ENCODE measurements around the gene CYP4A11. TPM values are rescaled to one million over a fixed set of nuclear protein-coding genes. Genes with fewer than 3 reads are reported as not detected.
"Not testable (repeated sequence)": the region's sequence is repeated elsewhere in the genome, so short reads cannot be mapped to it uniquely, and the experiment has no call there.

The CYP4A11 gene
- polyA plus RNA-seq, 4 donors: 37.8 to 55.3 (median 46.3) TPM

DNA sequence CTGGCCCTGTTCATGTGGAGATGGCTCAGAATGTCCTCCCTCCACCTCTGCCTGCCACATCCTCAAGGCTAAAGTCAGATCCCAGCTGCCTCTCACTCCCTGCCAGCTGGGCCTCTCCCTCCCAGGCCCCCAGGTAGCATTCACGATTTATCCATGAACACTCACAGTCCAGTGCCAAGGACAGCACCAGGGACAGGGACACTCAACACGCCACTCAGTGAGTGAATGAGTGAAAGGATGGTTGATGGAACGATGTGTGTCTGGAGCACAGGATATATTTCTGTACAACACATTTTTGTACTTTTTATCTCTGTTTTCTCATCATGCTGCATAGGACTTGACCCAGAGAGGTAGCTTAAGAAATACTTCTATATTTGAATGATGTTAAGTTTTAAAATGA lies 10.1 kb downstream of the CYP4A11 start:
- no peak for DNase-seq (ENCODE audit: low read depth in 4 of 4, low spot score in 3 of 4)

DNA sequence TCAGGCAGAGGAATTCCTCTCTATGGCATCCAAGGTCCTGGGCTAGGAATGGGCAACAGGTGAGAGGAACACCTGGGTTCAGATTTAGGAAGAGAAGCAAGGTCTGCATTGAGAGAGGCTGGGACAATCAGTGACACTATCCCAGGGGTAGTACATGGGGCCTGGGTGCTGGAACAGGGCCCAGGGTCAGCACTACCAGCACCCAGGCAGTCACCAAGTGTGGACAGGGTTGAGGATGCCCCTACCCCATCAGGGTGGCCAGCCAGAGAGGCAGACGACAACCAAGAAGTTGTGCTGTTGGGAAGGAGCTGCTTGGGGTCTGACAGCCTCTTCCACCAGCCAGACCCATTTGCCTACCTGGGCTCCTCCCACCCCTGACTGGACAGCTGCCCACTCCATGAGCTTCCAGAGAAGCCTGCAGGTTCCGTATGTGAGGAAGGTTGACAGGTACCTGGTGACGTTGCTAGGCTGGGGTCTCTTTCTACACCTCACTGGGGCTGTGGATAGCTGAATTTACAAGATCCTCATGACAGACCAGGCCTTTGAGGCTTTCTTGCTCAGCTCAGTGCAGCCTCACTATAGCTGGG lies 13.9 kb downstream of the CYP4A11 start:
- DNase-seq (ENCODE audit: low read depth in 4 of 4, low spot score in 3 of 4): no peak

DNA sequence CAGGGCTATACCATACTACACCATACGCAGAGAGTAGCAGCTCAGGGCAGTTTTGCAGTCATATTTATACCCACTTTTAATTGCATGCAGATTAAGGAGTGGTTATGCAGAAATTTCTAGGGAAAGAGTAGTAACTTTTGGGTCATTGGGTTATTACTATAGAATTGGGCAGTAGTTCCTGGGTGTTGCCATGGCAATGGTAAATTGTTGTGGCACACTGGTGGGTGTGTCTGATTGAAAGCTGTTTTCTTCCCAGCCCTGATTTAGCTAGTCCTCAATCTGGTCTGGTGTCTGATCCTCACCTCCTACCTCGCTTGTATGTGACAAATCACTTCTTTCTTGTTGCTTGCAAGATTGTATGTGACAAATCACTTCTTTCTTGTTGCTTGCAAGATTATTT lies 30.5 kb downstream of the CYP4A11 start:
- DNase-seq (ENCODE audit: low read depth in 4 of 4, low spot score in 3 of 4): no peak

DNA sequence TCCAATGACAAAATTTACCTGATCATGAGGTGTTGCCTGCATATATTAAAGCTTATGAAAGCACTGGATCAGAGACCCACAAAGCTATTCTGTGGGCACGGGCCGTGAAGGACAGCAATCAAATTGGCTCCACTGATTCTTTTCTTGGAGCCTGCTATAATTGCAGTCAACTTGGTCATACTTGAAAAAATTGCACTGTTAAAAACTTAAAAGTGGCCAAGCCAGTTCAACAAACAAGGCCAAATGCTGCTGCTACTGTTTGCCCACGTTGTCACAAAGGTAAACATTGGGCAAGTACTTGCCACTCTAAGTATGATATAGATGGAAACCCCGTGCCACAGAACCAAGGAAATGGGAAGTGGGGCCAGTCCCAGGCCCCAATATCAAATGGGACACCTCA lies 37.8 kb downstream of the CYP4A11 start:
- no peak for DNase-seq (ENCODE audit: low read depth in 4 of 4, low spot score in 3 of 4)

DNA sequence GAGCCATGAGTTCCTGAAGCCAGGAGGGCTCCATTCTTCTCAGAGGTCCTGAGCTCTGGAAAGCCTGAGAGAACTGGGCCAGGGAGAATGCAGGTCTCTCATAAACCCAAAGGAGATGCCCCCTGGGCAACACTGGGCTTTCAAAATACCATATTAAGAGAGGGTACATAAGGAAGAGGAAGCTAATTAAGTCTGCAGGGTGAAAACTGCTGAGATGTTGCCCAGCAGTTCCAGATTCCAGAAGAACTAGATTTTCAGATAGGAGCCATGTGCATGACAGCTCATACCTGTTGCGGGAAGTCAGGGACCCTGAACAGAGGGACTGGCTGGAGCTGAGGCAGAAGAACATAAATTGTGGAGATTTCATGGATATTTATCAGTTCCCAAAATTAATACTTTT lies 40.9 kb downstream of the CYP4A11 start:
- no peak for DNase-seq (ENCODE audit: low read depth in 4 of 4, low spot score in 3 of 4)

DNA sequence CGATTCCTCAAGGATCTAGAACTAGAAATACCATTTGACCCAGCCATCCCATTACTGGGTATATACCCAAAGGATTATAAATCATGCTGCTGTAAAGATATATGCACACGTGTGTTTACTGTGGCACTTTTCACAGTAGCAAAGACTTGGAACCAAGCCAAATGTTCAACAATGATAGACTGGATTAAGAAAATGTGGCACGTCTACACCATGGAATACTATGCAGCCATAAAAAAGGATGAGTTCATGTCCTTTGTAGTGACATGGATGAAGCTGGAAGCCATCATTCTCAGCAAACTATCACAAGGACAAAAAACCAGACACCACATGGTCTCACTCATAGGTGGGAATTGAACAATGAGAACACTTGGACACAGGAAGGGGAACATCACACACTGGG lies 59.6 kb downstream of the CYP4A11 start:
- DNase-seq (ENCODE audit: low read depth in 4 of 4, low spot score in 3 of 4): not testable (repeated sequence)

Other genes with a start within 250 kb of the CYP4A11 start
- 100 to 1,000 TPM in 3 of 4 donors, 10 to 100 TPM in 1; 90.8 to 124 (median 107) TPM for gene EFCAB14, start 222.4 kb downstream of the CYP4A11 start, polyA plus RNA-seq (ENCODE audit: insufficient read length in 4 of 4)
- 1 to 10 TPM; 1.6 to 3.9 (median 2.5) TPM for gene CYP4B1, start 142.4 kb downstream of the CYP4A11 start, polyA plus RNA-seq (ENCODE audit: insufficient read length in 4 of 4)
- gene CYP4X1, start 82.2 kb upstream of the CYP4A11 start, polyA plus RNA-seq (ENCODE audit: insufficient read length in 4 of 4): 10 to 100 TPM in 3 of 4 donors, 1 to 10 TPM in 1; 8.2 to 13.4 (median 11.6) TPM
- under 1 TPM; 0.19 to 0.77 (median 0.27) TPM for gene CYP4Z1, start 125.8 kb upstream of the CYP4A11 start, polyA plus RNA-seq (ENCODE audit: insufficient read length in 4 of 4)
- gene CYP4A22, start 196.0 kb upstream of the CYP4A11 start, polyA plus RNA-seq (ENCODE audit: insufficient read length in 4 of 4): 1 to 10 TPM; 5.1 to 7.8 (median 7.5) TPM
- 10 to 100 TPM; 39.5 to 60.3 (median 49.0) TPM for gene PDZK1IP1, start 248.6 kb upstream of the CYP4A11 start, polyA plus RNA-seq (ENCODE audit: insufficient read length in 4 of 4)

All from right renal pelvis (tissue), 4 donors.